ENCODE results near the gene TREX2. TPM values are rescaled to one million over a fixed set of nuclear protein-coding genes. Genes with fewer than 3 reads are reported as not detected.

TREX2 gene
- polyA plus RNA-seq, 1 donor from 2014 or later, result 0.84 TPM

- H3K4me3 Mint-ChIP-seq, result no peak overlapping the region
- peaks cover 0 to 2% (median 0%) of the 10 kb centered on the region in 3 donors for H3K4me1 Mint-ChIP-seq
- no peak overlapping the region for H3K27ac Mint-ChIP-seq
- peaks cover 3% of the 10 kb centered on the region for H3K36me3 Mint-ChIP-seq
- H3K9me3 Mint-ChIP-seq, result peaks cover 0 to 2% (median 0%) of the 10 kb centered on the region in 3 donors
- H3K27me3 Mint-ChIP-seq, result no peaks in the 10 kb centered on the region
Observed at GRCh38 chrX:153454901-153455550, 9.2 kb upstream of the TREX2 start.

- H3K27ac Mint-ChIP-seq, result peak overlapping the region in 1 of 3 donors; percentile 74
- no peaks in the 10 kb centered on the region for H3K36me3 Mint-ChIP-seq
- no peak overlapping the region for H3K4me3 Mint-ChIP-seq
- no peaks in the 10 kb centered on the region for H3K27me3 Mint-ChIP-seq
- H3K4me1 Mint-ChIP-seq, result no peaks in the 10 kb centered on the region
- H3K9me3 Mint-ChIP-seq, result peaks cover 0 to 2% (median 0%) of the 10 kb centered on the region in 3 donors
Observed at GRCh38 chrX:153450949-153451277, 5.1 kb upstream of the TREX2 start.

DNA sequence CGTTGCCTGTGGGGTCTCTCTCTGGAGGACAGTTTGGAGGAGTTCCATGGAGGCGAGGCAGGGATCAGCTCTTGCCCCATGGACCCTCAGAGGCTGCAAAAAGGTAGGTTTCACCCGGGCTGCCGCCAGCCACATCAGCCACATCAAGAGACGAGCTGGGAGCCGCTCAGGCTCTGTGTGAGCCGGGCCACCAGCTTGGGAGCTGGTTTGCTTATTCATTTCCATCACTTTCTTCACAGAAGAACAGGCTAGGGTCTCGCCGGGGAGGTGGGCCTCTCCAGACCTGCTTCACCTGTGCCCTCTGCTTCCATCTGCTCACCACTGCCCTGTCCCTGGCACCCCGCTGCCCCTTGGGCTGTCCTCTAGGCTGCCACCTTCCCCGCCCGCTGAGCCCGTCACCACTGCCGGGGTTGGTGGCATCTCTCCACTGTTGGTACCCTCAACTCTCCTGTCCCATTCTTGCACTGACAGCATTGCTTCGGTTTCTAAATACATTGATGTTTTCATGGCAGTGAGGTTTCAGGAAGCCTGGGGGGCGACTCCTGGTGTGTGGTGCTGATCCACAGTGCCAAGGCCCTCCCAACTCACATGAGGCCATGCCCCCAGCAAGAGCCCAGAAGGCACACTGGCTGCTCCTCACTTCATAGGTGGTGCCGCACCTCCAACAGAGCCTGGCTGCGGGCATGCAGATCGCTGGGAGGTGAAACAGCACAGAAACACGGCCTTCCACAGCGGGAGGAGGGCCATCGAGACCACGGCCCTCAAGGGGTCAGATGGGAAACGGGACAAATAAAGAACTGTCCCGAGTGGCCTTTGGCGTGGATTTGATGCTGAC is 4.5 kb upstream of the TREX2 start:
- no peaks in the 10 kb centered on the region for H3K27me3 Mint-ChIP-seq
- H3K4me1 Mint-ChIP-seq, result no peaks in the 10 kb centered on the region
- peak overlapping the region in 1 of 3 donors; percentile 73 for H3K27ac Mint-ChIP-seq
- H3K36me3 Mint-ChIP-seq, result no peaks in the 10 kb centered on the region
- H3K9me3 Mint-ChIP-seq, result peaks cover 0 to 2% (median 0%) of the 10 kb centered on the region in 3 donors
- no peak overlapping the region for H3K4me3 Mint-ChIP-seq

DNA sequence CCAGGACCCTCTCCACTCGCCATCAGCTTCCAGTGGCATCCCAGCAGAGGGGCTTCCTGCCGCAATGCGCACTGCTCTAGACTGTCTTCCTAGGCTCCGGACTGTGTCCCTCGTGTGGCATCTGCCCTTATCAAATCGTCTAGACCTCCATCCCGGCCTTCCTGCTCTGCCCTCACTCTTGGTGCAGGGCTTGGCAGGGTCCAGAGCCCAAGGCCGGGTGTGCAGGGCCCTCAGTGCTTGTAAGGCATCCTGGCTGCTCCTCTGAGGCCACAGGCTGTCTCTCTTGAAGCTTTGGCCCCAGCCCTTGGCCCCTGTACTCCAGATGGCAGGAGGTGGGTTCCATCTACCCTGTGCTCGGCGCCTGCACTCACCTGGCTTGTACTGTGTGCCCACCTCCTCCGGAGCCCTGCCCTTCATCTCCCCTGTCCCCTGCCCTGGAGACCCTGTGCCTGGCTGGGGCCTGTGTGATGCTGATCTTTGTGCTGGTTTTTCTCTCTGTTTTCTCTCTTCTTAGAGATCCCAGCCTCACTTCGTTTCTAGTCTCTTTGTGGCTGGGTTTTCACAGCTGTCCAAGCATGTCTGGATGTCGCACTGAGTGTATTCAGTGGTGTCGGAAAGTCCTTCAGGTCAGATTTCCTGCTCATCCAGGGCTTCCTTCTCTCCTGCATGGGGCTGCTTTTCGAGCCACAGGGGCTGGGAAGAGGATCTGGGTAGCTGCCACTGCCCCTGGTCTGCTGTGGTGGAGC is 3.7 kb upstream of the TREX2 start:
- no peaks in the 10 kb centered on the region for H3K27me3 Mint-ChIP-seq
- no peaks in the 10 kb centered on the region for H3K36me3 Mint-ChIP-seq
- H3K4me1 Mint-ChIP-seq, result no peaks in the 10 kb centered on the region
- H3K4me3 Mint-ChIP-seq, result no peak overlapping the region
- peak overlapping the region in 1 of 3 donors; percentile 73 for H3K27ac Mint-ChIP-seq
- H3K9me3 Mint-ChIP-seq, result peaks cover 0 to 2% (median 0%) of the 10 kb centered on the region in 3 donors

DNA sequence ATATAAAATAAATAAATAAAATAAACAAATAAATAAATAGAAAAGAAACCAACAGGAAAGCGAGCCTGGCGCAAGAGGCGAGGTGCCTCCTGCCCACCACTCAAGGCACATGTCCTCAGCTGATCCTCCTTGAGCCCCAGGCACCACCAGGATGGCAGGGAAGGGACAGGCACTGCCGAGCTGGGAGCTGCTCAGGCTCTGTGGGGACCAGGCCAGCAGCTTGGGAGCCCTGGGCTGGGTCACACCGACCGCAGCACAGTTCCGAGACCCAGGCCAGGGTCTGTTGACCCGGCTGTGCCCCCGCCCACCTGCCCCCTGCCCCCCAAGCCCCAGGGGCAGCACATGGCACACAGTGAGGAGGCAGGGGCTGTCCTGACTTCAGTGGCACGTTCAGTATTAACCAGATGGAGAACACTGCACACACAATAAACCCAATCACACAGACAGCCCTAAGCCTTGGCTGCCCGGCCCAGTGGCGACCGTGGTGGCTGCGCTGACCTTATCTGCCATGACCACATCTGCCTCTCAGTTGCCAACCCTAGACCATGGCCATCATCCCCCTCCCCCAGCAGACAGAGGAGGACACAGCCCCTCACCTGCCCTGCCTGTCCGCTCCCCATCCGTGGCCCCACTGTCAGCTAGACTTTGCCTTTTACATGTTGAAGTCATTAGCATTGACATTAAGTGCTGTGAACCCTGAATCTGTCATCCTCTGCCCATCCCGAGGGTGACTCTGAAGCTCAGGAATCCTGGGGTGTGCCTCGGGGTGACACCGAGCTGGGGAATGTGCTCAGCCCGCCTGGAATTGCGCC is 2.9 kb upstream of the TREX2 start:
- no peak overlapping the region for H3K27ac Mint-ChIP-seq
- no peaks in the 10 kb centered on the region for H3K27me3 Mint-ChIP-seq
- no peak overlapping the region for H3K4me3 Mint-ChIP-seq
- H3K4me1 Mint-ChIP-seq, result no peaks in the 10 kb centered on the region
- H3K9me3 Mint-ChIP-seq, result peaks cover 0 to 2% (median 0%) of the 10 kb centered on the region in 3 donors
- no peaks in the 10 kb centered on the region for H3K36me3 Mint-ChIP-seq

- no peaks in the 10 kb centered on the region for H3K36me3 Mint-ChIP-seq
- no peaks in the 10 kb centered on the region for H3K27me3 Mint-ChIP-seq
- no peaks in the 10 kb centered on the region for H3K9me3 Mint-ChIP-seq
- H3K4me3 Mint-ChIP-seq, result no peak overlapping the region
- no peak overlapping the region for H3K27ac Mint-ChIP-seq
- no peaks in the 10 kb centered on the region for H3K4me1 Mint-ChIP-seq
Observed at GRCh38 chrX:153447581-153447960, 1.7 kb upstream of the TREX2 start.

- Mint-ChIP-seq H3K36me3 (no peaks in the 10 kb centered on the region), H3K4me3 (no peak overlapping the region), H3K27ac (no peak overlapping the region), H3K4me1 (no peaks in the 10 kb centered on the region), H3K27me3 (no peaks in the 10 kb centered on the region), H3K9me3 (no peaks in the 10 kb centered on the region)
Observed at GRCh38 chrX:153446950-153447580, 1.2 kb upstream of the TREX2 start.

DNA sequence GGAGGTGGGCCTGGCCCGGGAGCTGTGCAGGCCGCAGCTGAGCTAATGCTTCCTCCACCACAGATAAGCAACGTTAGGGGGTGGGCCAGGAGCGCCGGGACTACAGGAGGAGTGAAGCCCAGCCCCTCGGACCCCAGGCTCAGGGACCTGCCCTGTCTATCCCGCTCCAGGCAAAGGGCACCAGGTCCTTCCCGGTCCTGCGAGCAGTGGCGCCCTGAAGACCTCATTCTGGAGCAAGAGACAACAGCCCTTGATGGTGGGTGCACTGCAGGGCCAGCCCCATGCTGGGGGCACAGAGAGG is 730 bp upstream of the TREX2 start:
- H3K27ac Mint-ChIP-seq, result no peak overlapping the region
- no peaks in the 10 kb centered on the region for H3K36me3 Mint-ChIP-seq
- H3K4me1 Mint-ChIP-seq, result no peaks in the 10 kb centered on the region
- peak overlapping the region in 1 of 4 donors; percentile 18 for H3K4me3 Mint-ChIP-seq
- no peaks in the 10 kb centered on the region for H3K27me3 Mint-ChIP-seq
- no peaks in the 10 kb centered on the region for H3K9me3 Mint-ChIP-seq

- no peaks in the 10 kb centered on the region for H3K9me3 Mint-ChIP-seq
- H3K27ac Mint-ChIP-seq, result no peak overlapping the region
- no peaks in the 10 kb centered on the region for H3K27me3 Mint-ChIP-seq
- H3K36me3 Mint-ChIP-seq, result no peaks in the 10 kb centered on the region
- no peaks in the 10 kb centered on the region for H3K4me1 Mint-ChIP-seq
- no peak overlapping the region for H3K4me3 Mint-ChIP-seq
Observed at GRCh38 chrX:153445106-153445855, 575 bp downstream of the TREX2 start.

DNA sequence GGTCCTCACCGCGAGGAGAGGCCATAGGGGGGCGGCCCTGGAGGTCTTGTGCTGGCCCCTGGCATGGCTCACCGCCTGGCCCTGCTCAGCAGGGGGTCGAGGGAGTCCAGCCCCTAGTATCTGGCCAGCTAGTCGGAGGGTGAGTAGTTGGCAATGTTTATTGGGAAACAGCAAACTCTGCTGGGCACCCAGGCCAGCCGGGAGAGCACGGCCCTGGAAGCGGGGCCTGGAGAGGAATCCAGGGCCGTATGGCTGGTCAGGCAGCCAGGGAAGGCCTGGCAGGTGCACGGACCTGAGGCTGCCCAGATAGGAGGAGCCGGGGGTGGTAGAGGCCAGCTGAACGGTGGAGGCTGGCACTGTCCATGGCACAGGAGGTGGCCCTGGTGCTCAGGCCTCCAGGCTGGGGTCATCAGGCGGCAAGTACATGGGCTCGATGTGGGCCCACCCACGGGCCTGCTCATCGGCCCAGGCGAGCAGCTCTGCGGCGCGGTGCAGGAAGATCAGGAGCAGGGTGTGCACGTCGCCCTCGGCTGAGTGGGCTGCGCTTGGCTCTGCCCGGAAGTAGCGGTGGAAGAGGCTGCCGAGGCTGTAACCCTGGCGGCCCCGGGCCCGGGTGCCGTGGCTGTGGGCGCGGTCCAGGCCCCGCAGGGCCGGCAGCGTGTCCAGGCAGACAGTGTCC is 1.4 kb downstream of the TREX2 start:
- H3K9me3 Mint-ChIP-seq, result peaks cover 0 to 4% (median 0%) of the 10 kb centered on the region in 3 donors
- peaks cover 0 to 1% (median 0%) of the 10 kb centered on the region in 3 donors for H3K4me1 Mint-ChIP-seq
- H3K27ac Mint-ChIP-seq, result no peak overlapping the region
- no peaks in the 10 kb centered on the region for H3K27me3 Mint-ChIP-seq
- no peak overlapping the region for H3K4me3 Mint-ChIP-seq
- no peaks in the 10 kb centered on the region for H3K36me3 Mint-ChIP-seq

DNA sequence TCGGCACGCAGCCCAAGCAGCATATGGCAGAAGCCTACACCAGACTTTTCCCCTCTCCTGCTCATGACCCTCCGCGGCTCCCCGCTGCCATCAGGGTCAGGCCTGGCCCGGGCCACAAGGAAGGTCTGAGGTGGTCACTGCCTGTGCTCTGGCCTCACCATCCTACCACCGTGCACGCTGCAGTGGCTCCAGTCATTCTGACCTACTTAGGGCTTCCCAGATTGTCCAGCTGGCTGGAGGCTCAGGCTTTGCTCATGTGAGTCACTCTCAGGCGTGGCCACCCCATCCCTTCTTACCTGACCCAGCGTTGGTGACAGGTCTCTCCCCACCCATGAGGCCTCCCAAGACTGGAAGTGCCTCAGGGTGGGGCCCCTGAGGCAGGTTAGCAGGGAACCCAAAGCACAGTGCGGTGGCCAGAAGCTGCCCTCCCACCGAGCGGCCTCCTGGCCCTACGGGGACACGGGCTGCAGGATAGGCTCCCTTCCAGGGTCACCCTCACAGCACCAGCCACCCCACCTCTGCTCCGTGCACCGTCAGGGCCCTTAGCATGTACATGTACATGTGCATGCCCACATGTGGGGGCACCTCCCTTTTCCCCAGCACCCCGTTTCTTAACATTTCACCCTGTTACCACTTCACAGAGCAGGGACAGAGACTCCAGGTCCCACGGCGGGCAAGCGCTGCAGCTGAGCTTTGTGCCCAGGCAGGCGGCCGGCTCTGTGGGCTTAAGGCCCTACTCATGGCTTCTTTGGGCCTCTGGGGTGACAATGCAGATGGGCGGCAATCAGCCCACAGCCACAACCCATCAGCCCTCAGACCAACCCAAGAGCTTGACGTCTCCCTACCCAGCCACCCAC is 2.2 kb downstream of the TREX2 start:
- Mint-ChIP-seq H3K36me3 (no peaks in the 10 kb centered on the region), H3K27ac (no peak overlapping the region), H3K4me1 (peaks cover 0 to 1% (median 0%) of the 10 kb centered on the region in 3 donors), H3K27me3 (no peaks in the 10 kb centered on the region), H3K9me3 (peaks cover 0 to 4% (median 0%) of the 10 kb centered on the region in 3 donors), H3K4me3 (no peak overlapping the region)

DNA sequence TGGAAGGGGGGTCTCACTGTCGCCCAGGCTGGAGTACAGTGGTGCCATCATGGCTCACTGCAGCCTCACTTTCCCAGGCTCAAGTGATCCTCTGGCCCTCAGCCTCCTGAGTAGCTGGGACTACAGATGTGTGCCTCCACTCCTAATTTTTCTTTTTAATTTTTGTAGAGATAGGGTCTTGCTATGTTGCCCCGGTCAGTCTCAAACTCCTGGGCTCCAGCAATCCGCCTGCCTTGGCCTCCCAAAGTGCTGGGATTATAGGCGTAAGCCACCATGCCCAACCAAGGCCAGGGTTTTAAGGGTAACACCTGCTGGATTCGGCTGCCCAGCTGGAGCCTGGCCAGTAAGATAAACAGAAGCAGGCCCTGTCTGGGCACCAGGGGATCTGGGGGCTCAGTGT is 3.4 kb downstream of the TREX2 start:
- peaks cover 0 to 4% (median 0%) of the 10 kb centered on the region in 3 donors for H3K9me3 Mint-ChIP-seq
- H3K27me3 Mint-ChIP-seq, result no peaks in the 10 kb centered on the region
- peaks cover 0 to 1% (median 0%) of the 10 kb centered on the region in 3 donors for H3K4me1 Mint-ChIP-seq
- no peak overlapping the region for H3K27ac Mint-ChIP-seq
- no peak overlapping the region for H3K4me3 Mint-ChIP-seq
- H3K36me3 Mint-ChIP-seq, result no peaks in the 10 kb centered on the region

DNA sequence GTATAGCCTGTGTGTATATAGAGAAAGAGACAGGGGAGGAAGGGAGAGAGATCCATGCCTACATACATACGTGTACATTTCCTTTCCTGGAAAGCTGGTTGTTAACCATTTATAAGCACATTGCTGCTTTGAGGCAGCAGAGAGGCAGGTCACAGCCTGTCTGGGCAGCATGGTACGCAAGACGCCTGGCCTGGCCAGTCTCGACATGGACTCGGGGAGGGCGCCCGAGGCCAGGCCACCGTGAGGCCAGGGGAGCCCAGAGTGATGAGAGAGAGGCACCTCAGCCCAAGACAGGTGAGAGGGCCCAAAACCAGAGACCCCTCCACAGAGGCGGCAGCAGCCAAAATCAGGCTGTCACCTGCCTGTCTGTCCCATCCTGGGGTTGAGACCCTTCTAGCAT is 3.9 kb downstream of the TREX2 start:
- no peak overlapping the region for H3K4me3 Mint-ChIP-seq

More for the DNA sequence above, 3.9 kb downstream of the TREX2 start:
- H3K4me1 Mint-ChIP-seq, result peaks cover 0 to 1% (median 0%) of the 10 kb centered on the region in 3 donors
- H3K9me3 Mint-ChIP-seq, result peaks cover 0 to 4% (median 0%) of the 10 kb centered on the region in 3 donors
- no peak overlapping the region for H3K27ac Mint-ChIP-seq
- no peaks in the 10 kb centered on the region for H3K36me3 Mint-ChIP-seq
- H3K27me3 Mint-ChIP-seq, result no peaks in the 10 kb centered on the region

All from IgD-negative memory B cell (primary cell).